Measurements from ENCODE around the gene DGKQ.
A peak's percentile ranks its signal among the peaks of the same experiment; 100 is the strongest.

Gene DGKQ

DNA sequence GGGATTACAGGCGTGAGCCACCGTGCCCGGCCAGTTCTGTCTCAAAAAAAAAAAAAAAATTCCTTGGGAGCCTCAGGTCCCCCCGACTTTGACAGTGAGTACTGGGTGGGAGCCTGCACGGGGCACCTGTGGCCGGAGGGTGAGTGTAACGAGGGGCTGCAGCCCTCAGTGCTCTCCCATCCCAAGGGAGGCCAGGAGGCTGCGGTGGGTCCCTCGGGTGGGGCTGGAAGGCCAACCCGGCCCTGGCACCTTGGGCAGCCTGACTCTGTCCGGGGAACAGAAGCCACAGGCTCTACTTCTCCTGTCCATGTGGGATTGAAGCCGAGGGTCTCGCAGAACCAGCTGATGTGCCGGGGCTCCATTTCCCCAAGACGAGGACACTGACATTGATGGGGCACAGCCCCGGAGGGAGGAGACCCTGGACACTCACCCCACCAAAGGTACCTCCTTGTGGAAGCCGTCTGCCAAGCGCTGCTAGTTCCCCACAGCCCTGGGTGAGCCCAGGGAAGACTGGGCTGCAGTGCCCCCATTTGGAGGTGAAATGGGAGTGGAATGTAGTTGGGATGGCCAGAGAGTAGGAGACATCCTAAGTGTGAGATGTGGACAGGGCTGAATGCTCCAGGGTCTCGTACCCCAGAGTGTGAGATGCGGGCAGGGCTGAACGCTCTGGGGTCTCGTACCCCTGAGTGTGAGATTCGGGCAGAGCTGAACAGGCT lies 22.1 kb upstream of the DGKQ start:
- no peak for DNase-seq

DNA sequence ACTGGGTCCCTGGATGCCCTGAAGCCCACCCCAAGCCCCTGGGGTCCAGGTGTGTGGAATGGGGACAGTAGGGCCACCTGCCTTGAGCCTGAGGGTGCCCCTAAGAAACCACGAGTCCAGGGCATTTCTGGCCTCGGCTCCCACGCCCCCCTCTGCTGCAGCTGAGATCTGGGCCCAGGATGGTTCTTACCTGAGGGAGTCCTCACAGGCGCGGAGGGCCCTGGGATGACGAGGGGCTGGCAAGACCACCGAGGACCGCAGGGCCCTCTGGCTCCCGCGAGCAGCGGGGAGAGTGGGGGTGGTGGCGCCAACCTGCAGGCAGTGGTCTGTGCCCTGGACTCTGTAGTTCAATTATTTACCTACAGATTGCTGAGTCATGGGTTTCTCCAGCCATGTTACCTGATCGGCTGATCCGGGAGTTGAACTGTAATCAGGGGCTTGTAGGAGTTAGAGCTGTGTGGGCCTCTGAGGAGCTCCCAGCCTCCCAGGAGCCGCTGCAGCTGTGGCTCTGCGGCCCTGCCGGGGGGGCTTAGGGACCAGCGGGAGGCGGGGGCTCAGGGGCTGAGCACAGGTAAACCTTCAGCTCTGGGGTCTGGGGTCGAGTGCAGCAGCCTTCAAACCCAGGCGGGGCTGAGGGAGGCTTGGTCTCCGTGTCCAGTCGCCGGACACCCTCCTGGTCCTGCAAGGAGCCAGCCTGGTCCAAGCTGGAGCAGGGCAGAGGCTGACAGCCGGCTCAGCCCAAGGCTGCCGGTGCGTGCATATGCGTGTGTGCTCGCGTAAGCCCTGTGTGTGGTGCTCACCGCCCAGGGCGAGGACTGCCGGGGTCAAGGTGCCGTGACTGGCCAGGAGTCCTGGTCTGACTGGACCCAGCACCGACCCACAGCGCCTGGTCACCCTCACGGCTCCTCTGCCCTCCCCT lies 20.0 kb upstream of the DGKQ start, which contains the start of gene SLC26A1:
SLC26A1 (minus strand) TSS at position 294 of the 919 bp plus-strand sequence. CDS start 1,701 bp downstream, outside the sequence.
- DNase-seq = no peak

DNA sequence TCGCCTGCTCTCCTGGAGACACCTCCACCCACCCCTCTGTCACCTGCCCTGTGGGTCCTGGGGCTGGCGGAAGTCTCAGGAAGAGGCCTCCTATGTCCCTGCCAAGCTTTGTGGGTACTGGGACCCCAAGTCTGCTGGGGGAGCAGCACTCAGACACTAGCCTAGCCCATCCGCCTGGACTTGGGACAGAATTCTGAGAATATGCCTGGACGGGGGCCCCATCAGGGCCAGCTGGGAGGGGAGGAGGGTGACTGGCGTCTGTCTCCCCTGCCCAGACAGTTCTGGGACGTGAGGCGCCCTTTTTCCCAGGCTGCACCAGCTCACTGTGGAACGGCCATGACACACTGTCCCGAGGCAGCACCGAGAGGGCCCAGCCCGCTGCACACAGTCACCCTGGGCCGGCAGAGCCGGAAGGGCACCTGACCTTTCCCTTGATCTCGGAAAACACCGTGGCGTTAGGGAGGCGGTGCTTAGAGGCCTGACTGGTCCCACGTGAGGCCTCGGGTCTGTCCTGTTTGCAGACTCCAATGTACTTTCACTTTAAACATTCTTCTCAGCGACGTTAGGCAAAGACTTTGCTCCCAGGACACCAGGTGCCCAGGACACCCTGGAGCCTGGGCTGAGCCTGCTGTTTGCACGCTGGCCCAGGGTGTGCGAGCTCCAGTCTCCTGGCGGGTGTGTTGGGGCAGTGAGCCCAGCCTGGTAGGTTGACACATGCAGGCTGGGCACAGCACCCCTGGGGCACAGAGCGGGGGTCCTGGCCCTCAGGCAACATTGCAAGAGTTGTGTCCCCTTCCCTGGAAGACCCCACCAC lies 19.1 kb upstream of the DGKQ start:
- DNase-seq = no peak

DNA sequence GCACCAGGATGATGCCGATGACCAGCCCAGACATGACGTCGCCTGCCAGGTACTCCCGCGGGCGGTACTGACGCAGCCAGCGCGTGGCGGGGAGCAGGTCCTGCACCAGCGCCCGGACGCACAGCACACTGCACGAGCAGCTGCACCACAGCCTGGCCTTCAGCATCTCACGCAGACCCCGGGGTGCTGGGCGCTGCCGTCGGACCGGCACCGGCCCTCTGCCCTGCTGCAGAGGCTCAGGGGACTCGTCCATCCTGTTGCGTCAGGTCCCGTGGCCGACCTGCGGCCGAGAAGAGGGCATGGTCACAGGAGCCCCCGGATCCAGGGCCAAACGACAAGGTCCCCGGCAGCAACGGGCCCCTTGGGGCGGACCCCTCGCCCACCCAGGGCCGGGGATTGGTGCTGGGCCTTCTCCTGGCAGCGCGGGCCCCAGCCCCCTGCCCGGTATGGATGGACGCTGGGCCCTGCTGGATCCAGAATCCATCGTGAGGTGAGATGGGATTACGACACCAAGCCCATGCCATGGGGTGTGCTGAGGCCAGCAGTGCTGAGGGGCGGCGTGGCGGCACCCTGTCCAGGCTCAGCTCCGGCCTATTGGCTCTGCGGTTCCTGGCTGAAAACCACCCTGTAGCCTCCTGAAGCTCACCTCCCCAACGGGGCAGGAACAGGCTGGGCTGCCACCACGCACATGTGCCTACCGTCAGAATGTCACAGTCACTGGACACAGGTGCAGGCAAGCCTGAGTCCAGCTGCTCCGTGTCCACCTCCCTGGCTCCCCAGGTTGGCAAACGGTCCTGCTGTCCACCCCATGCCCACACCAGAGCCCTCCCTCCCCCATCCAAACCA lies 18.3 kb upstream of the DGKQ start:
- no peak for DNase-seq

DNA sequence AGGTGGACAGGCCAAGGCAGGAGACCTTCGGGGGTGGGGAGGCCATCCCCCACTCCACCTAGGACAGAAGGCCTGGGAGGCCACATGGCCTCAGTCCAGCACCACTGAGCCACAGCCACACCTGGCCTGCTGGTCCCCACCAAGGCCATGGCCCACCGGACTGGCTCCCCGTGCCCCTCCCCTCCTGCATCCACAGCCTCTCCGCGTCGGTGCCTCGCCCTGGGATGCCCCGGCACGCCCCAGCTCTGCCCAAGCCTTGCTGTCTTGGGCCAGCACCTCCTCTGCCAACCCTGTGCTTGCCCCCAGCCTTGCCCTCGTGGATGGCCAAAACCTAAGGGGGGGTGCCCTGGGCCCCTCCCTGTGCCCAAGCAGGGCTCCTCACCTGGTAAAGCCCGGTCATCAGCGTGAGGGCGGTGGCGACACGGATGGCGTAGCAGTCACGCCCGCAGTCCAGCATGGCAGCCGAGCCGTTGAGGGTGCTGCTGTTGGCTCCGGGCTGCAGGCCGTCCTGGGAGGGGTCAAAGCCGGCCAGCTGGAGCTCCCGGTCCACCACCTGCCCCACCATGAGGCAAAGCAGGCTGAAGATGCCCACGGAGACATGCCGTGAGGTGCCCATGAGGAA lies 17.5 kb upstream of the DGKQ start:
- no peak for DNase-seq

DNA sequence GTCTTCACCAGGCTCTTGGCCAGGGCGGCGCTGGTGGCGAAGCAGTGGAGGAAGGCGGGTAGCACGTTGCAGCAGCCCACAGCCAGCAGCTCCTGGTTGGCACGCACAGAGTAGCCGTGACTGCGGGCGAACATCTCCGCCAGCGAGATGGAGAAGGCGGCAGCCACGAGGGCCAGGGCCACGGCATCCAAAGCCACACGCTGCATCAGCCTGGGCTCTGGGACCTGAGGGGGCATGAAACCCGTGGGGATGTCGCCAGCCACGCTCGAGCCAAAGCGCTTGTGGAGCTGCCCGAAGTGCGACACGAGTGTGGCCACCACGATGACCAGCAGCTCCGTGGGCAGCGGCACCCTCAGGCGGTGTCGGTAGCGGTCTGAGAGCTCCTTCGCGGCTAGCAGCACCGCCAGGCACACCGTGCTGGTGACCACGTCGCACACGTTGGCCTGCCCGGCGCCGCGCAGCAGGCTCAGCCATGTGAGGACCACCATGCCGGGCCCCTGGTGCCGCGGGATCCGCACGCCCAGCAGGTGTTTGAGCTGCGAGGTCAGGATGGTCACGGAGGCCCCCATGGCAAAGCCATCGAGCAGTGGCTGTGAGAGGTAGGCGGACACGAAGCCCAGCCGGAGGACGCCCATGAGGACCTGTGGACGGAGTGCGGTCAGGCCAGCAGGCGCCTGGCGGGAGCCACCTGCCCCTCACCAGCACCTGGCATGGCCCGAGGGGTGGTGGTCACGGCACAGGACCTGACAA lies 16.5 kb upstream of the DGKQ start:
- DNase-seq = no peak

DNA sequence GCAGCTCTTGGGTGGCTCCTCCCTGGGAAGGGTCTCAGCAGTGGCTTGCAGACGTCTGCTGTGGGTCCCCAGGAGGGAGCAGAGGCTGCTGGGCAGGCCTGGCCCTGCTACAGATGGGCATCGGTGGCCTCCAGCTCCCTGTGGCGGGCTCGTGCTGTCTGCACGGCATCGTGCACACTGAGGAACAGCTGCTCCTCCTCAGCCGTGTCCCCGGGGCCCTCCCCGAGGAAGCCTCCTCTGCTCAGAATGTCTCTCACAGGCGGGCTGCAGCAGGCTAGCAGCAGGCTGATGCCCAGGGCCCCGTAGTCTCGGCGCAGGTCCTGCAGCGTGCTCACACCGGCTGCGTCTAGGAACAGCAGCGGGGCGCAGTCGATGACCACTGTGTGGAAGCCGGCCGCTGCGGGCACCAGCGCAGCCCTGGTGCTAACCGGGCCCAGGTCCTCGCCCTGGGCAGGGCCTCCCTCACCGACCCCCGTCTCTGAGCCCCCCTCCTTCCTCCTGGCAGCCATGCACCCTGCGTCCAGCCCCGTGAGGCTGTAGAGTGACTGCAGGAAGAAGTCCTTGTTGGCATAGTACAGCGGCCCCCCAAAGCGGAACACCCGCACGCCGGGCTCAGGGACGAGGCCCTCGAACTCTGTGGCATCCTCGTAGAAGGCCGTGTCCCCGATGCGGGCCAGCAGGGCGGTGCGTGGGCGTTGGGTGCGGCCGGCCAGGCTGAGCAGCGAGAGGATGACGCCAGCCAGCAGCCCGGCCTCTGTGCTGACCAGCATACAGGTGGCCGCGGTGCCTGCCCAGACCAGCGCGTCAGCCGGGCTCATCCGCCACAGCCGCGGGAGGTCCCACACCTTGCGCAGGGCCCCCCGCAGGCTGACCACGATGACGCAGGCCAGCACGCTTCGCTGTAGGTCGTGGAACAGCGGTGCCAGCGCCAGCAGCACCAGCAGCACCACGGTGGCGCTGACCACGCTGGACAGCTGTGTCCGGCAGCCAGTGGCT lies 15.7 kb upstream of the DGKQ start:
- no peak for DNase-seq

DNA sequence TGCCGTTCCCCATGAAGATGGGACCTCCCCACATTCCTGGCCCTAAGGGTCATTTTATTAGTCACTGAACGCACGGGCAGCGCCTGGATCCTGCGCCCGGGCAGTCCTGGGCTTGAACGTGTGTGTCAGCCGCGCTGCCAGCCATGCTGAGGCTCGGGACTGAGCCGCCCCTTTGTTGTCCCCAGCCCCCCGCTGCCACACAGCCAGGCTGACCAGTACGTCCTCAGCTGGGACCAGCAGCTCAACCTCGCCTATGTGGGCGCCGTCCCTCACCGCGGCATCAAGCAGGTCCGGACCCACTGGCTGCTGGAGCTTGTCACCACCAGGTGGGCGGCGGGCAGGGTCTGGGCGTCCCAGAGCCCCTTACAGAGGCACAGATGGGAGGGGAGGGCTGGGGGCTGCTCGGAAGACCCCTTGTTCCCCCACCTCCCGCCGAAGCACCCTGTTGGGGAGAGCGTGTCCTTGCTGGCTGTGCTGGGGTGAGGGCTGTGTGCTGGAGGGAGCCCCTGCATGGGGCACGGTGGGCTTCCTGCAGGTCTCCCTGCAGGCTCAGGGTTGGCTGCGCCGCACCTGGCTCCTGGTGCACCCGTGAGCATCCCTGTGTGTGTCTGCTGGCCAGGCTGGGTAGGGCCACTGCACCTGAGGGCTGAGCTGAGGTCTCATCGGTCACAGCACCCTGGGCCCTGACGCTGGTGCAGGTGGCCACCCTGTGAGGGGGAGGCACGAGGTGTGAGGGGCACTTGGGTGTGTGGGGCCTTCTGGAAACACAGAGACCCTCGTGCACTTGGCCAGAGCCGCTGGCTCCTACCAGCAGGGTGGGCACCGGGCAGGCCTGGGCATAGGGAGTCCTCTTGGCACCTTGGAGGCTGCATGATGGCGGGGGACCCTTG lies 14.5 kb upstream of the DGKQ start:
- DNase-seq = no peak

DNA sequence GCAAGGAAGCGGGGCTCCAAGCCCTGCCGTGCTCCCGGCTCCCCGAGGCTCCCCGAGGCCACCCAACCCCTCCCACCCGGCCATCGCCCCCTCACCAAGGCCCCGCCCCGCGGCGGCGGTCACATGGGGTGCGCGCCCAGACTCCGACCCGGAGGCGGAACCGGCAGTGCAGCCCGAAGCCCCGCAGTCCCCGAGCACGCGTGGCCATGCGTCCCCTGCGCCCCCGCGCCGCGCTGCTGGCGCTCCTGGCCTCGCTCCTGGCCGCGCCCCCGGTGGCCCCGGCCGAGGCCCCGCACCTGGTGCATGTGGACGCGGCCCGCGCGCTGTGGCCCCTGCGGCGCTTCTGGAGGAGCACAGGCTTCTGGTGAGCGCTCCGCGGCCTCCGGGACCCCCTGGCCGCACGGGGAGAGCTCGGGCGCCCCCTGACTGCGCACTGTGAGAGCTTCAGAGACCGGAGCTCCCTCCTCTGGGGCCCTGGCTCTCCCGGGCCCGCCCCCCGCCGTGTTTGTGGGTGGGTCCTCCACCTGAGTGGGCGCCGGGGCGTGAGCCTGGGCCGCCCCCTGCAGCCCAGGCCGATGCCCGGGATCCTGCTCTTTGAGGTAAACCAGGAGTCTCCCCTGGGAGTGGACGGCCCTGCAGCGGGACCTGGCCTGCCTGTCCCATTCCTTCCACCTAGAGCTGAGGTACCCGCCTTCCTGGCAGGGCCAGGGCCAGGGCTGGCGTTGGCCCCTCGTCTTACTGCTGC lies 13.7 kb upstream of the DGKQ start, which contains the start of gene IDUA:
IDUA (plus strand) TSS at position 166 of the 745 bp plus-strand sequence; CDS start at position 207, 41 bp downstream.
- peak; percentile 85 for DNase-seq

DNA sequence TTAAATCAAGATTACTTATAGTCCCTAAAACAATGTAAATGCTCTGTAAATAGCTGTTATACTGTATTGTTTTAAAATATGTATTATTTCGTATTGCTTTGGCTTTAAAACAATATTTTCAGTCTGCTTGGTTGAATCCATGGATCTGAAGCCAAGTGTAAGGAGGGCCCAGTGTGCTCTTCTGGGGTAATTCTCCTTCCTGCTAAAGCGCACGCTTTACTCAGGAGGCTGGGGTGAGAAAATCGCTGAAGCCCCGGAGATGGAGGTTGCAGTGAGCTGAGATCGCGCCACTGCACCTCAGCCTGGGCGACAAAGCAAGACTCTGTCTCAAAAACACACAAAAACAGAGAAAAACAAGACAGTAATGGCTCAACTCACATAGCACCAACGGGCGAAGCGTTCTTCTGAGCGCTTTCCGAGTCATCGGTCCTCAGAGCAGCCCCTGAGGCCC lies 13.1 kb upstream of the DGKQ start:
- no peak for DNase-seq

DNA sequence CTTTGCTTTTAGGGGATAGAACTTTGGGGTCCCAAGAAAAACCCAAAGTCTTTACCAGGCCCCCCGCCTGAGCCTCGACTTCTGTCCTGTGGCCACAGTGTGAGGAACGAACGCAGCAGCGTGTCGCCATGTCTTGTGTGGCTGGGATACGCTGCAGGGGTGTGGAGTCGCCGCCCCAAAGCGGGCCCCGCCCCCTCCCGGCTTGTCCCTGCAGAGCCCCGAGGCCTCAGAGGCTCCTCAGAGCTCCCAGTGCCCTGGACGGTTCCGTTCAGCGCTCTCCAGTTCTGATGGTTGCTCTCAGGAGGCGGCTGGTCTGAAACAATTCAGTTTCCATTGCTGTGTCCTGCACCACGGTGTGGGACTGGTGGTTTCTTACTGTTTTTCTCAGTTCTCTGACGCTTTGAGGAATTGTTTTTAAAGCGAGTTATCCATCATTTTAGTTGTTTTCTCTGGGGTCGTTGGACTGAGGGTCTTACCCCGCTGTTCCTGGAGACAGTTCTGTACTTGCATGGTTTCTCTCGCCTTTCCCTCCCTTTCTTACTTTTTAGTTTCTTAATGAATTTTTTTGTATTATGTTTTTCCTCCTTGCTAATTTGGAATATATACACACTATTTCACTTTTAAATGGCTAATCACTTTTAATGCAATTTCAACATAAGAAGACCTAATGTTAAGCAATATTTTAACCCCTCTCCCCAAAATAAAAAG lies 11.9 kb upstream of the DGKQ start:
- DNase-seq = peak; percentile 81

DNA sequence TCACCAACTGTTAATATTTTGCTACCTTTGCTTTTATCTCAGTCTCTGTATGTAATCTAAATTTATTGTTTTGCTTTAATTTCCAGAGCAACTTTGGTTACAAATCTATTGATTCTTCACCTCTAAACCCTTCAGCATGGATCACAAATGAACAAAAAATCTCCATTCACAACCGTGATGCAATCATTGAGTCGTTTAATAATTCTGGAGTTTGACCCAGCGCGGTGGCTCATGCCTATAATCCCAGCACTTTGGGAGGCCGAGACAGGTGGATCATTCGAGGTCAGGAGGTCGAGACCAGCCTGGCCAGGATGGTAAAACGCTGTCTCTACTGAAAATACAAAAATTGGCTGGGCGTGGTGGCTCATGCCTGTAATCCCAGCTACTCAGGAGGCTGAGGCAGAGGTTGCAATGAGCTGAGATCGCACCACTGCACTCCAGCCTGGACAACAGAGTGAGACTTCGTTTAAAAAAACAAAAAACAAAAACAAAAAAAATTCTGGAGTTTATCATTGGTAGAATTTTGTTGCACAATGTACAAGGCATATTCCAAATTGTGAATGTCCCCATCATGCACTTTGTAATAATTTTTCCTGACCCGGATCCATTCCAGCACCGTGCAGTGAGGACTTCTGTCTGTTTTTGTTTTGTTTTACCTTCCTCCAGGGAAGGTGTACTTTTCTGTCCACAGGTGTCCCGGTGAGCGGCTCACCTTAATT lies 11.1 kb upstream of the DGKQ start:
- no peak for DNase-seq

DNA sequence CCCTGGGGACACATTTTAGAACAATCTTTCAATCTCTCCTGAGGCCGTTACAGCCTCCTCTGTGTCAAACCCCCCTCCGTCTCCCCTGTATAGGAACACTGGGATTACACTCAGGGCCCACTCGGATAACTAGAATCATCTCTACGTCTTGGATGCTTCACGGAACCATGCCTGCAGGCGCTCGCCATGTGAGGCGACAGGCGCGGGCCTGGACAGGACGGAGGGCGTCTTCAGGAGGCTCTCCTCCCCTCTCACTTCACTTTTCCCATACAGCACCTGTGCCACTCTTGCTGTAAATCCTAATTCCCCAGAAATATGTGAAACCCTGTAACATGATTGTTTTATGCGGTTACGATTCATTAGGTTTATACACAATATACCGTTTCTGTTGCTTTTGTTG lies 9.4 kb upstream of the DGKQ start:
- no peak for DNase-seq

DNA sequence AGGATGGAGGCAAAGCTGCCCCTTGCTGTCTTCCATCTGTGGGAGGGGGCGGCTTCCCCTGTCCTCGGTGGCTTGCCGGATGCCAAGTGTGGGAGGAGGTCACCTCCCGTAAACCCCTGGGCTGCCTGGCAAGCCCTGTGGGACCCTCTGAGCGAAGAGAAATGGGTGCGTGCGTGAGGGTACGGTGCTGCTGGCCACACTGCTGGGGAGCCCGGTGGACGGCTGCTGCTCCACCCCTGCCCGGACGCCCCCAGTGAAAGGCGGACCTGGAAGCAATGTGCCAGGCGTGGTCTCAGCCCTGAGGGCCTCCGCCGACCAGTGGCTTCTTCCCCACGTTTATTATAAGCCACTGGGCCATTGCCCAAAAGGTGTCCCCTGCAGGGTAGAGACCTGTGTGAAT lies 8.9 kb upstream of the DGKQ start:
- DNase-seq = no peak

DNA sequence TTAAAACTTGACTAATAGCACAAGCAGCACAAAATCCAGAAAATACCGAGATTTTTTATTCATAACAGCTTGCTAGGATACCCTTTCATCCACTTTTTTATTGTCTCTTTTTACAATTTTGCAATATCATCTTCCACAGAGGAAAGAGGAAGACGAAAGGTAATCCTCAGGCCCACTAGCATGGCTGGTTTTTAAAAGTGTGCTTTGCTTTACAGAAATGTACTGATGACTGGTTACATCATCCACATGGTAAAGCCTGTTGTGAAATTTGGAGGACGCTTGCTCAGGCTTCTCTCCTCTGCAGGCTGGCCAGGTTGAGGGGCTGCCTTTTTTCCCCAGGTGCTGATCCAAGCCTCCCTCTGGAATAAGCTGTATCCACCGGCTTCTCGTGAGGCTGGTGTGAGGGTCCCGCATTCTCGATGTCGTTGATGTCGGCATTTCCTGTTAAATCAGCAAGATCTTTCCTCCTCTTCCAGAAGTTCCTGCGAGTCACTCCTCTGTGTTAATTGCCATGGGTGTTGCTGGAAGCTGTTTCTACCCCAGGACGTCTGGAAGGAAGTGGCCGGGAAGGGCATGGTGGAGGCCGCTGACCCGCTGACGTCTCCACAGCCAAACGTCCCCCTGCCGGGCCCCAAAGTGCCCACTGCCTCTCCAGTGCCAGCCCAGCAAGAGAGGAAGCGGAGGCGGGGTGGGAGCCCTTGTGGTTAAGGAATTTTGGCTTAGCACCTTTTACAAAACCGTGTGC lies 5.8 kb upstream of the DGKQ start:
- DNase-seq = no peak
